SHP77 (cell line): ENCODE results near the gene SEC16A.
A peak's percentile ranks its signal among the peaks of the same experiment; 100 is the strongest.

Experiments used
- DNase-seq, 2 experiments: peaks; one replicate each; lab custom pipeline; 2025; lab: John Stamatoyannopoulos, UW

SEC16A gene

GRCh38 chr9:136399176-136400037 is 83.4 kb downstream of the SEC16A start:
- DNase-seq: peak in 1 of 2 experiments; percentile 5

GRCh38 chr9:136398286-136398685 is 84.6 kb downstream of the SEC16A start:
- DNase-seq: no peak

GRCh38 chr9:136397643-136398042 is 85.2 kb downstream of the SEC16A start:
- no peak for DNase-seq

- no peak for DNase-seq
Observed at GRCh38 chr9:136396219-136396515, 86.7 kb downstream of the SEC16A start.

GRCh38 chr9:136395345-136396218 is 87.3 kb downstream of the SEC16A start:
- DNase-seq: no peak

GRCh38 chr9:136395020-136395340 is 87.9 kb downstream of the SEC16A start:
- DNase-seq: no peak

- DNase-seq: no peak
Observed at GRCh38 chr9:136394312-136395019, 88.4 kb downstream of the SEC16A start.

GRCh38 chr9:136393531-136393930 is 89.3 kb downstream of the SEC16A start:
- DNase-seq: no peak

- no peak for DNase-seq
Observed at GRCh38 chr9:136392538-136393449, 90.0 kb downstream of the SEC16A start.

GRCh38 chr9:136391737-136392537 is 90.9 kb downstream of the SEC16A start:
- DNase-seq: no peak
